ENCODE measurements around the gene TPH1. TPM values are rescaled to one million over a fixed set of nuclear protein-coding genes. Genes with fewer than 3 reads are reported as not detected.

Gene TPH1
- total RNA-seq, 1 experiment from 2014 or later, result 0.07 TPM

DNA sequence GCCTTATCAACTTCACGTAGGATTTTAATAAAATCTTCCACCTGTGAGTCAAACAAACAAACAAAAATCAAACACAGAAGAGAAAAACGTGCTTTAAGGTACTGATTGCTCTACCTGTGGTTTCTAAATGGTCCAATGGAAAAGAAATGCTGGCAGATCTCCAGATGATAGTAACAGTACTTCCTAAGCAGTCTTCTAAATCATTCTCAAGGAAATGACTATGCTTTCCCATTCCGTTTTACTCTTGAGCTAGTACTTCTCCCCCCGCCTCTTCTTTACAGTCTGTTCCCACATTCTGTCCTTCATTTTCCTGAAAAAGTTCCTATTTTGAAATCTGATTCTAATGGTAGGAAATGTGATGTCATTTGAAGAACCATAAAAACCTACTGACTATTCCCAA, 34.4 kb upstream of the TPH1 start:
- no peaks in the 10 kb centered on the region for H3K27me3 Mint-ChIP-seq (ENCODE audit: low read depth)
- TF ChIP-seq, protein P1, sequence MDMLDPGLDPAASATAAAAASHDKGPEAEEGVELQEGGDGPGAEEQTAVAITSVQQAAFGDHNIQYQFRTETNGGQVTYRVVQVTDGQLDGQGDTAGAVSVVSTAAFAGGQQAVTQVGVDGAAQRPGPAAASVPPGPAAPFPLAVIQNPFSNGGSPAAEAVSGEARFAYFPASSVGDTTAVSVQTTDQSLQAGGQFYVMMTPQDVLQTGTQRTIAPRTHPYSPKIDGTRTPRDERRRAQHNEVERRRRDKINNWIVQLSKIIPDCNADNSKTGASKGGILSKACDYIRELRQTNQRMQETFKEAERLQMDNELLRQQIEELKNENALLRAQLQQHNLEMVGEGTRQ (CRISPR knock-in tag; IDR thresholded peaks at IDR 0.05), result no peak
- TF ChIP-seq ELF4 (CRISPR knock-in tag; IDR thresholded peaks at IDR 0.05; ENCODE audit: low read depth) (no peak), ZNF232 (CRISPR knock-in tag; IDR thresholded peaks at IDR 0.05) (no peak), SP1 (CRISPR knock-in tag; conservative IDR thresholded peaks at IDR 0.05) (no peak), CBFB (CRISPR knock-in tag; IDR thresholded peaks at IDR 0.05; ENCODE audit: low read depth) (no peak), PRRX2 (CRISPR knock-in tag; IDR thresholded peaks at IDR 0.05) (no peak), JAZF1 (CRISPR knock-in tag; IDR thresholded peaks at IDR 0.05) (no peak)
- TF ChIP-seq, protein P2, sequence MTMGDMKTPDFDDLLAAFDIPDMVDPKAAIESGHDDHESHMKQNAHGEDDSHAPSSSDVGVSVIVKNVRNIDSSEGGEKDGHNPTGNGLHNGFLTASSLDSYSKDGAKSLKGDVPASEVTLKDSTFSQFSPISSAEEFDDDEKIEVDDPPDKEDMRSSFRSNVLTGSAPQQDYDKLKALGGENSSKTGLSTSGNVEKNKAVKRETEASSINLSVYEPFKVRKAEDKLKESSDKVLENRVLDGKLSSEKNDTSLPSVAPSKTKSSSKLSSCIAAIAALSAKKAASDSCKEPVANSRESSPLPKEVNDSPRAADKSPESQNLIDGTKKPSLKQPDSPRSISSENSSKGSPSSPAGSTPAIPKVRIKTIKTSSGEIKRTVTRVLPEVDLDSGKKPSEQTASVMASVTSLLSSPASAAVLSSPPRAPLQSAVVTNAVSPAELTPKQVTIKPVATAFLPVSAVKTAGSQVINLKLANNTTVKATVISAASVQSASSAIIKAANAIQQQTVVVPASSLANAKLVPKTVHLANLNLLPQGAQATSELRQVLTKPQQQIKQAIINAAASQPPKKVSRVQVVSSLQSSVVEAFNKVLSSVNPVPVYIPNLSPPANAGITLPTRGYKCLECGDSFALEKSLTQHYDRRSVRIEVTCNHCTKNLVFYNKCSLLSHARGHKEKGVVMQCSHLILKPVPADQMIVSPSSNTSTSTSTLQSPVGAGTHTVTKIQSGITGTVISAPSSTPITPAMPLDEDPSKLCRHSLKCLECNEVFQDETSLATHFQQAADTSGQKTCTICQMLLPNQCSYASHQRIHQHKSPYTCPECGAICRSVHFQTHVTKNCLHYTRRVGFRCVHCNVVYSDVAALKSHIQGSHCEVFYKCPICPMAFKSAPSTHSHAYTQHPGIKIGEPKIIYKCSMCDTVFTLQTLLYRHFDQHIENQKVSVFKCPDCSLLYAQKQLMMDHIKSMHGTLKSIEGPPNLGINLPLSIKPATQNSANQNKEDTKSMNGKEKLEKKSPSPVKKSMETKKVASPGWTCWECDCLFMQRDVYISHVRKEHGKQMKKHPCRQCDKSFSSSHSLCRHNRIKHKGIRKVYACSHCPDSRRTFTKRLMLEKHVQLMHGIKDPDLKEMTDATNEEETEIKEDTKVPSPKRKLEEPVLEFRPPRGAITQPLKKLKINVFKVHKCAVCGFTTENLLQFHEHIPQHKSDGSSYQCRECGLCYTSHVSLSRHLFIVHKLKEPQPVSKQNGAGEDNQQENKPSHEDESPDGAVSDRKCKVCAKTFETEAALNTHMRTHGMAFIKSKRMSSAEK (CRISPR knock-in tag; IDR thresholded peaks at IDR 0.05; ENCODE audit: borderline replicate concordance), result no peak
- H3K9me3 Mint-ChIP-seq, result no peaks in the 10 kb centered on the region; the same call in 1 of the 2 replicates
- no peak overlapping the region for H3K27ac Mint-ChIP-seq
- H3K4me3 Mint-ChIP-seq, result no peak overlapping the region
- DNase-seq (ENCODE audit: low spot score), result no peak
- peaks cover 41% of the 10 kb centered on the region for H3K36me3 Mint-ChIP-seq
- ChIA-PET CTCF (interaction anchor here (1.3 kb wide), 1 partner anchor 35 kb away, joined by 3 read pairs; no protein-coding TSS in a partner anchor), POLR2A (no interaction called here)
- H3K4me1 Mint-ChIP-seq, result peaks cover 4% of the 10 kb centered on the region; the same call in 1 of the 2 replicates
- no peak for ATAC-seq

DNA sequence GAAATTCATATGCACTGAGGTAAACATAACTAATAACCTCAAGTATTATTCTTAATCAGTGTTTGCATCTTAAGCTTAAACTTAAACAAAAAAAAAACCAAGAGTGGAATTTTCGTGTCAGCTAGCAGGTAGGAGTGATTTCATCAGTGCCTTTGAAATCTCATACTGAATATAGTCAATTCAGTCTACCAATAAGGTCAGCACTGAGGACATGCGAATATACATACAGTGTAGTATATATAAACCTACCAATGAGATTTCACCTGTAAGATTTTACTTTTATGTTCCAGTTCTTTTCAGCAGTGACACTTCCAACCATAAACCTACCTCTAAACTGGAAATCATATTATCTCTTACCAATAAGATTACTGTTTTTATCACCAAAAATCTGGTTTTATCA, 32.8 kb upstream of the TPH1 start:
- no peak for DNase-seq (ENCODE audit: low spot score)
- Mint-ChIP-seq H3K9me3 (no peaks in the 10 kb centered on the region; the same call in 1 of the 2 replicates), H3K4me1 (no peaks in the 10 kb centered on the region), H3K4me3 (no peak overlapping the region), H3K36me3 (peaks cover 40% of the 10 kb centered on the region), H3K27ac (no peak overlapping the region), H3K27me3 (ENCODE audit: low read depth) (no peaks in the 10 kb centered on the region)
- POLR2A ChIA-PET, result no interaction called here
- CTCF ChIA-PET, result no interaction called here
- no peak for ATAC-seq
- TF ChIP-seq ZSCAN18 (CRISPR knock-in tag; IDR thresholded peaks at IDR 0.05), result no peak
- TF ChIP-seq SMAD3 (CRISPR knock-in tag; IDR thresholded peaks at IDR 0.05; ENCODE audit: borderline replicate concordance), result no peak
- no peak for TF ChIP-seq JAZF1 (CRISPR knock-in tag; IDR thresholded peaks at IDR 0.05)
- TF ChIP-seq NR3C1 (CRISPR knock-in tag; conservative IDR thresholded peaks at IDR 0.05; ENCODE audit: low read depth), result no peak
- no peak for TF ChIP-seq RELA (CRISPR knock-in tag; IDR thresholded peaks at IDR 0.05; ENCODE audit: borderline replicate concordance)
- TF ChIP-seq E2F1 (CRISPR knock-in tag; IDR thresholded peaks at IDR 0.05), result no peak
- TF ChIP-seq JUN (CRISPR knock-in tag; IDR thresholded peaks at IDR 0.05), result no peak
- TF ChIP-seq CREM (CRISPR knock-in tag; IDR thresholded peaks at IDR 0.05), result no peak
- no peak for TF ChIP-seq NFATC4 (CRISPR knock-in tag; IDR thresholded peaks at IDR 0.05)
- no peak for TF ChIP-seq PRRX2 (CRISPR knock-in tag; IDR thresholded peaks at IDR 0.05)
- no peak for TF ChIP-seq ZNF416 (CRISPR knock-in tag; IDR thresholded peaks at IDR 0.05)
- TF ChIP-seq ZNF396 (CRISPR knock-in tag; IDR thresholded peaks at IDR 0.05; ENCODE audit: borderline replicate concordance), result no peak
- no peak for TF ChIP-seq ZNF317 (CRISPR knock-in tag; IDR thresholded peaks at IDR 0.05; ENCODE audit: borderline replicate concordance, low read depth)
- no peak for TF ChIP-seq ZNF263 (CRISPR knock-in tag; IDR thresholded peaks at IDR 0.05; ENCODE audit: low read depth)
